KBM-7 (cell line): ENCODE data around the gene IL22RA1.

Experiments used
- DNase-seq: peaks from one replicate; pipeline ENCODE4 v3.0.0-alpha.2; 2015
- in situ Hi-C: fragments of 300-500 bp; cut with MboI; formaldehyde crosslinking; loops from 2 replicates; pipeline ENCODE4 v1.14.3; 2020; ENCODE audit warnings: low sequenced_read_pairs, low pct_unique_long_range_greater_than_20kb, mixed read lengths

IL22RA1 gene

GRCh38 chr1:24120965-24121364 lies 22.0 kb downstream of the IL22RA1 start:
- in situ Hi-C loops, result loop anchor here (10.0 kb wide), 1 partner anchor 64 kb away; the partner anchor contains the start of gene IFNLR1

GRCh38 chr1:24119859-24120756 lies 22.8 kb downstream of the IL22RA1 start:
- no peak for DNase-seq
- in situ Hi-C loops, result loop anchor here (10.0 kb wide), 1 partner anchor 65 kb away; the partner anchor contains the start of gene IFNLR1

More at GRCh38 chr1:24120965-24121364, 22.0 kb downstream of the IL22RA1 start:
- DNase-seq, result no peak

- DNase-seq, result no peak
- in situ Hi-C loops, result no loop called here
These were observed 23.5 kb downstream of the IL22RA1 start for GRCh38 chr1:24119489-24119858.

- in situ Hi-C loops, result no loop called here
- no peak for DNase-seq
These were observed 24.3 kb downstream of the IL22RA1 start for GRCh38 chr1:24118410-24119242.

- in situ Hi-C loops, result no loop called here
- no peak for DNase-seq
These were observed 25.1 kb downstream of the IL22RA1 start for GRCh38 chr1:24117722-24118409.

GRCh38 chr1:24117132-24117531 lies 25.8 kb downstream of the IL22RA1 start:
- no peak for DNase-seq
- in situ Hi-C loops, result no loop called here

- DNase-seq, result no peak
- in situ Hi-C loops, result no loop called here
These were observed 28.2 kb downstream of the IL22RA1 start for GRCh38 chr1:24114753-24115152.

- DNase-seq, result no peak
- in situ Hi-C loops, result no loop called here
These were observed 29.3 kb downstream of the IL22RA1 start for GRCh38 chr1:24113641-24114033.

- DNase-seq, result peak; percentile 79
- in situ Hi-C loops, result no loop called here
These were observed 30.8 kb downstream of the IL22RA1 start, which contains the start of gene MYOM3 for GRCh38 chr1:24111996-24112779. TSS of gene MYOM3 (minus strand) at chr1:24112135. CDS start at chr1:24108636, 3,499 bp downstream.

- no peak for DNase-seq
- in situ Hi-C loops, result no loop called here
These were observed 31.5 kb downstream of the IL22RA1 start for GRCh38 chr1:24111262-24111995.

GRCh38 chr1:24110642-24111261 lies 32.2 kb downstream of the IL22RA1 start:
- in situ Hi-C loops, result no loop called here
- no peak for DNase-seq

GRCh38 chr1:24109686-24110475 lies 33.1 kb downstream of the IL22RA1 start:
- in situ Hi-C loops, result no loop called here

GRCh38 chr1:24109166-24109483 lies 33.8 kb downstream of the IL22RA1 start:
- in situ Hi-C loops, result no loop called here
- DNase-seq, result no peak

More at GRCh38 chr1:24109686-24110475, 33.1 kb downstream of the IL22RA1 start:
- DNase-seq, result no peak

GRCh38 chr1:24108334-24109165 lies 34.4 kb downstream of the IL22RA1 start:
- DNase-seq, result no peak
- in situ Hi-C loops, result no loop called here

- no peak for DNase-seq
- in situ Hi-C loops, result no loop called here
These were observed 35.3 kb downstream of the IL22RA1 start for GRCh38 chr1:24107462-24108138.
